A549 (cell line): ENCODE measurements around the gene FCRL6. TPM values are rescaled to one million over a fixed set of nuclear protein-coding genes. Genes with fewer than 3 reads are reported as not detected.

ENCODE experiments used
- ATAC-seq, 2 experiments: fragments of 200-7000 bp in 1 of 2; fragments of >200 bp in 1 of 2; cut with Nextera tagmentation in 1 of 2; cut with Tn5 transposase in 1 of 2; 3 replicates each; pipeline versions ENCODE4 v1.8.0 to v1.9.1; 2018 to 2020; ENCODE audit warnings: mild to moderate bottlenecking in 1 of 2, moderate library complexity in 1 of 2
- CTCF ChIA-PET: fragments of 300-600 bp; sonication (Branson Sonifier 250); formaldehyde crosslinking; extraction: SDS; loops from one replicate; lab custom pipeline; 2021; ENCODE audit warnings: antibody characterized with exemption, inconsistent platforms; lab: Yijun Ruan, JAX
- POLR2A ChIA-PET: fragments of 350-600 bp; formaldehyde crosslinking; extraction: SDS; loops from one replicate; lab custom pipeline; 2021; ENCODE audit warnings: antibody characterized with exemption, inconsistent platforms; lab: Yijun Ruan, JAX
- DNase-seq, 2 experiments: peaks; one replicate each; pipeline versions ENCODE4 v3.0.0 to v3.0.0-alpha.2; 2011 to 2016; ENCODE audit warnings: low read depth in 1 of 2, low spot score in 1 of 2
- FAIRE-seq: peaks from 2 replicates; lab custom pipeline; 2011; peaks lifted over from hg19 to GRCh38; lab: Jason Lieb, UNC
- H3K27ac ChIP-seq, 2 experiments: fragments of >200 bp; sonication (Bioruptor Twin); formaldehyde crosslinking; 3 replicates each; pipeline ENCODE4 v1.5.1; 2016 to 2017
- H3K4me1 ChIP-seq: fragments of >200 bp; sonication (Bioruptor Twin); formaldehyde crosslinking; 3 replicates; pipeline ENCODE4 v1.6.1; 2016
- H3K4me2 ChIP-seq: fragments of >200 bp; sonication (Bioruptor Twin); formaldehyde crosslinking; 3 replicates; pipeline ENCODE4 v1.6.1; 2016
- H3K4me3 ChIP-seq: fragments of >200 bp; sonication (Bioruptor Twin); formaldehyde crosslinking; 3 replicates; pipeline ENCODE4 v1.5.1; 2016
- H3K9me3 ChIP-seq: fragments of >200 bp; sonication (Bioruptor Twin); formaldehyde crosslinking; 3 replicates; pipeline ENCODE4 v1.6.1; 2016
- ATOH8 ChIP-seq: fragments of 250-450 bp; sonication (Bioruptor Pico); IDR thresholded peaks from 2 replicates; pipeline ENCODE4 v1.5.0; 2020; ENCODE audit warnings: low read depth, mild to moderate bottlenecking, moderate library complexity
- BHLHE40 ChIP-seq: IDR thresholded peaks from 2 replicates; pipeline ENCODE4 v1.6.1; 2012; ENCODE audit warnings: low read depth, low read length, inconsistent platforms
- EHMT2 ChIP-seq: fragments of 200-600 bp; sonication (generic); IDR thresholded peaks from 2 replicates; pipeline ENCODE4 v1.6.1; 2016; ENCODE audit warnings: antibody characterized with exemption, low read depth, mild to moderate bottlenecking, moderate library complexity
- ELK1 ChIP-seq: fragments of 150-350 bp; IDR thresholded peaks from 2 replicates; pipeline ENCODE4 v1.6.1; 2014; ENCODE audit warnings: low read depth, mild to moderate bottlenecking, low read length
- FOSL2 ChIP-seq, 2 experiments: fragments of 450-650 bp in 1 of 2; fragments of >200 bp in 1 of 2; sonication (Bioruptor Twin) in 1 of 2; formaldehyde crosslinking; IDR thresholded peaks; 2 replicates each; pipeline versions ENCODE4 v1.5.0 to v1.6.1; 2016 to 2020; ENCODE audit warnings: mild to moderate bottlenecking in 1 of 2, moderate library complexity in 1 of 2
- GATA3 ChIP-seq: IDR thresholded peaks from 2 replicates; pipeline ENCODE4 v1.6.1; 2012; ENCODE audit warnings: borderline replicate concordance
- HOXB5 ChIP-seq: fragments of 250-450 bp; sonication (Bioruptor Pico); IDR thresholded peaks from 2 replicates; pipeline ENCODE4 v1.5.0; 2020; ENCODE audit warnings: mild to moderate bottlenecking, moderate library complexity
- JUN ChIP-seq, 2 experiments: fragments of >200 bp; sonication (Bioruptor Twin); formaldehyde crosslinking; IDR thresholded peaks; 2 replicates in 1 of 2; 3 replicates in 1 of 2; pipeline ENCODE4 v1.6.1; 2016 to 2017
- MAFK ChIP-seq: fragments of 450-650 bp; IDR thresholded peaks from 2 replicates; pipeline ENCODE4 v1.6.1; 2014; ENCODE audit not compliant: partially characterized antibody
- MAX ChIP-seq: IDR thresholded peaks from 2 replicates; pipeline ENCODE4 v1.6.1; 2012
- MAZ ChIP-seq: fragments of 150-350 bp; IDR thresholded peaks from 2 replicates; pipeline ENCODE4 v1.6.1; 2014; ENCODE audit warnings: antibody characterized with exemption, low read depth, low read length, borderline replicate concordance
- PHF8 ChIP-seq: fragments of 200-600 bp; sonication (generic); IDR thresholded peaks from 2 replicates; pipeline ENCODE4 v1.6.1; 2016; ENCODE audit warnings: low read depth, mild to moderate bottlenecking, antibody characterized with exemption, moderate library complexity, borderline replicate concordance
- RAD21 ChIP-seq, 2 experiments: fragments of >200 bp in 1 of 2; sonication (Bioruptor Twin) in 1 of 2; formaldehyde crosslinking in 1 of 2; IDR thresholded peaks in 1 of 2; conservative IDR thresholded peaks in 1 of 2; 2 replicates in 1 of 2; 3 replicates in 1 of 2; pipeline ENCODE4 v1.6.1; 2012 to 2018; ENCODE audit warnings: inconsistent platforms in 1 of 2
- REST ChIP-seq: fragments of 200-600 bp; sonication (generic); IDR thresholded peaks from 2 replicates; pipeline ENCODE4 v1.6.1; 2016; ENCODE audit warnings: antibody characterized with exemption, mild to moderate bottlenecking, moderate library complexity
- SMC3 ChIP-seq: fragments of >200 bp; sonication (Bioruptor Twin); formaldehyde crosslinking; IDR thresholded peaks from 3 replicates; pipeline ENCODE4 v1.6.1; 2018; ENCODE audit warnings: inconsistent platforms
- ZC3H11A ChIP-seq: fragments of 450-650 bp; IDR thresholded peaks from 2 replicates; pipeline ENCODE4 v1.6.1; 2014; ENCODE audit warnings: antibody characterized with exemption, mild to moderate bottlenecking
- whole genome bisulfite sequencing: methylation state at CpG from one replicate; pipeline ENCODE4 v1.1.6; 2017; ENCODE audit errors: missing lambda C conversion rate; 5-methylcytosine and 5-hydroxymethylcytosine counted together
- polyA plus RNA-seq, 4 experiments: library from polyadenylated mRNA; depleted of rRNA in 3 of 4; stranded (reverse); fragments of >200 nt; fragmentation: RNase III in 1 of 4; extraction: RNeasy Plus Mini Kit Qiagen cat#74134 plus additional on column Dnase treatment in 1 of 4; gene quantifications; 2 replicates in 3 of 4; 3 replicates in 1 of 4; pipeline ENCODE4 v1.2.3, GENCODE V29; 2011 to 2017

Gene FCRL6
- polyA plus RNA-seq, 2 of the 4 experiments (the other 2 are of a cell fraction): not detected

GRCh38 chr1:159799446-159799985 is 2.6 kb upstream of the FCRL6 start:
- no peak overlapping the region for H3K4me3 ChIP-seq
- no peaks in the 10 kb centered on the region for H3K4me1 ChIP-seq
- ATAC-seq: no peak
- DNase-seq: no peak
- H3K27ac ChIP-seq: no peak overlapping the region
- FAIRE-seq: no peak
- TF ChIP-seq EHMT2 (no peak), HOXB5 (CRISPR knock-in tag) (no peak), MAZ (no peak), FOSL2 (IDR thresholded peaks at IDR 0.05) (no peak), FOSL2 (CRISPR knock-in tag; IDR thresholded peaks at IDR 0.05) (no peak), JUN (IDR thresholded peaks at IDR 0.05) (no peak), BHLHE40 (no peak), ZC3H11A (no peak), RAD21 (conservative IDR thresholded peaks at IDR 0.05 in 1 of 2, IDR thresholded peaks at IDR 0.05 in 1 of 2) (no peak), ATOH8 (no peak), SMC3 (no peak), REST (no peak), PHF8 (no peak)
- no peaks in the 10 kb centered on the region; the same call in 2 of the 3 replicates for H3K9me3 ChIP-seq
- ChIA-PET POLR2A (interaction anchor here (2.4 kb wide), 1 partner anchor 90 kb away, joined by 12 read pairs; no protein-coding TSS in a partner anchor), CTCF (interaction anchor here (0.6 to 16.7 kb wide), 40 partner anchors 8 to 666 kb away, joined by 3 to 565 read pairs (median 8); partner anchors contain the start of genes DUSP23, SLAMF8 and TAGLN2)
- no peak overlapping the region for H3K4me2 ChIP-seq
- 94% methylated on average over 4 of the region's 4 CpGs for WGBS

- 69% methylated on average over 8 of the region's 8 CpGs for WGBS
- no peak for FAIRE-seq
- Histone ChIP-seq H3K4me3 (no peak overlapping the region), H3K9me3 (no peaks in the 10 kb centered on the region; the same call in 2 of the 3 replicates), H3K4me1 (no peaks in the 10 kb centered on the region), H3K27ac (no peak overlapping the region), H3K4me2 (no peak overlapping the region)
- no peak for DNase-seq
- TF ChIP-seq MAFK (no peak), GATA3 (no peak), MAX (no peak), ELK1 (no peak)
- ChIA-PET CTCF (interaction anchor here (0.7 to 16.7 kb wide), 11 partner anchors 13 to 207 kb away, joined by 3 to 565 read pairs (median 18); partner anchors contain the start of genes DUSP23 and SLAMF8), POLR2A (interaction anchor here (2.4 kb wide), 1 partner anchor 89 kb away, joined by 12 read pairs; no protein-coding TSS in a partner anchor)
- ATAC-seq: no peak
These were observed 1.8 kb upstream of the FCRL6 start for GRCh38 chr1:159800177-159800930.
